Psoas muscle (tissue), 8 donors: ENCODE measurements around the gene PGC. TPM values are rescaled to one million over a fixed set of nuclear protein-coding genes. Genes with fewer than 3 reads are reported as not detected.
A peak's percentile ranks its signal among the peaks of the same experiment; 100 is the strongest.

Source experiments
- ATAC-seq, 4 donors: fragments of 200-7000 bp; cut with Tn5 transposase; one replicate each; pipeline ENCODE4 v1.9.1; 2020; ENCODE audit warnings: moderate library complexity in 3 of 4, mild to moderate bottlenecking in 2 of 4
- DNase-seq, 2 donors: peaks; one replicate each; pipeline ENCODE4 v3.0.0-alpha.2; 2020
- H3K27ac ChIP-seq: fragments of 200-600 bp; one replicate; pipeline ENCODE4 v1.8.0; 2022
- H3K27me3 ChIP-seq, 3 donors: fragments of 200-600 bp in 1 of 3; one replicate each; pipeline versions ENCODE4 v1.6.1 to v1.8.0; 2013 to 2022; ENCODE audit warnings: low read length in 2 of 3, mild to moderate bottlenecking in 2 of 3, moderate library complexity in 1 of 3; ENCODE audit not compliant: insufficient read depth in 3 of 3
- H3K36me3 ChIP-seq, 2 donors: fragments of 200-600 bp in 1 of 2; one replicate each; pipeline versions ENCODE4 v1.6.1 to v1.8.0; 2013 to 2022; ENCODE audit warnings: low read depth in 1 of 2, mild to moderate bottlenecking in 1 of 2, moderate library complexity in 1 of 2; ENCODE audit not compliant: insufficient read depth in 1 of 2
- H3K4me1 ChIP-seq: fragments of 200-600 bp; one replicate; pipeline ENCODE4 v1.8.0; 2022
- H3K4me3 ChIP-seq: fragments of 200-600 bp; one replicate; pipeline ENCODE4 v1.8.0; 2022; ENCODE audit warnings: mild to moderate bottlenecking
- H3K9me3 ChIP-seq: fragments of 200-600 bp; one replicate; pipeline ENCODE4 v1.8.0; 2022
- CTCF ChIP-seq: fragments of 200-600 bp; IDR thresholded peaks from one replicate; pipeline ENCODE4 v1.8.0; 2022; ENCODE audit warnings: antibody characterized with exemption
- WGBS, 3 donors: extraction: QIAGEN DNeasy Blood & Tissue Kit; methylation state at CpG; one replicate each; pipeline versions ENCODE4 v1.1.6 to v1.1.7; 2013; 5-methylcytosine and 5-hydroxymethylcytosine counted together
- intact Hi-C, 2 donors: fragments of 100-400 bp; cut with DNase I; formaldehyde crosslinking; loops; one replicate each; pipeline versions ENCODE4 v1.11.0 to v1.14.2; 2022
- polyA plus RNA-seq, 3 donors: library from polyadenylated mRNA; stranded (reverse); fragments of 200-250 nt; gene quantifications; one replicate each; pipeline ENCODE4 v1.2.3, GENCODE V29; 2013
- total RNA-seq, 4 donors: library from RNA; stranded (reverse); fragmentation: NEBNext Ultra II Directional in 2 of 4; extraction: Animal tissue kit (Norgen Biotek cat#: 25700) in 2 of 4; gene quantifications; one replicate each; pipeline versions ENCODE4 v1.2.1 to v1.2.4, GENCODE V29; 2021 to 2023
- donor health status: healthy with polysubstance abuse.
- donor health status: DM: no; HTN: no; CAD: no; lungs with moderate emphysema.
- donor health status: Bipolar disorder and iron deficiency.
- donor health status: healthy.
- donor health status: DM: yes; HTN: yes; CAD: no.
- donor health status: DM: no; HTN: no; CAD: no.
- donor health status: DM: no; HTN: no; CAD: no.
- donor health status: DM: yes; HTN: yes; CAD: no.

Gene PGC
- total and polyA plus RNA-seq, 7 donors: 0.48 to 1.0 TPM; not detected in 5

GRCh38 chr6:41702771-41703494 lies 44.3 kb downstream of the PGC start:
- DNase-seq: peak in 1 of 2 donors; percentile 30
- intact Hi-C loops: loop anchor here in 1 of 2 donors (10.0 kb wide), 1 partner anchor 72 kb away; the partner anchor contains the start of gene FRS3
- Histone ChIP-seq H3K4me3 (no peak overlapping the region), H3K27me3 (no peaks in the 10 kb centered on the region), H3K4me1 (peaks cover 69% of the 10 kb centered on the region), H3K9me3 (no peaks in the 10 kb centered on the region), H3K36me3 (peaks cover 0 to 6% of the 10 kb centered on the region in 2 donors), H3K27ac (no peak overlapping the region)
- 79 to 82% (median 81%) methylated on average over 13 to 14 of the region's 14 CpGs for WGBS, 3 donors
- TF ChIP-seq CTCF: no peak
- no peak for ATAC-seq

GRCh38 chr6:41702089-41702745 lies 45.0 kb downstream of the PGC start:
- TF ChIP-seq CTCF: no peak
- intact Hi-C loops: loop anchor here in 1 of 2 donors (10.0 kb wide), 1 partner anchor 73 kb away; the partner anchor contains the start of gene FRS3
- peaks cover 68% of the 10 kb centered on the region for H3K4me1 ChIP-seq

DNA sequence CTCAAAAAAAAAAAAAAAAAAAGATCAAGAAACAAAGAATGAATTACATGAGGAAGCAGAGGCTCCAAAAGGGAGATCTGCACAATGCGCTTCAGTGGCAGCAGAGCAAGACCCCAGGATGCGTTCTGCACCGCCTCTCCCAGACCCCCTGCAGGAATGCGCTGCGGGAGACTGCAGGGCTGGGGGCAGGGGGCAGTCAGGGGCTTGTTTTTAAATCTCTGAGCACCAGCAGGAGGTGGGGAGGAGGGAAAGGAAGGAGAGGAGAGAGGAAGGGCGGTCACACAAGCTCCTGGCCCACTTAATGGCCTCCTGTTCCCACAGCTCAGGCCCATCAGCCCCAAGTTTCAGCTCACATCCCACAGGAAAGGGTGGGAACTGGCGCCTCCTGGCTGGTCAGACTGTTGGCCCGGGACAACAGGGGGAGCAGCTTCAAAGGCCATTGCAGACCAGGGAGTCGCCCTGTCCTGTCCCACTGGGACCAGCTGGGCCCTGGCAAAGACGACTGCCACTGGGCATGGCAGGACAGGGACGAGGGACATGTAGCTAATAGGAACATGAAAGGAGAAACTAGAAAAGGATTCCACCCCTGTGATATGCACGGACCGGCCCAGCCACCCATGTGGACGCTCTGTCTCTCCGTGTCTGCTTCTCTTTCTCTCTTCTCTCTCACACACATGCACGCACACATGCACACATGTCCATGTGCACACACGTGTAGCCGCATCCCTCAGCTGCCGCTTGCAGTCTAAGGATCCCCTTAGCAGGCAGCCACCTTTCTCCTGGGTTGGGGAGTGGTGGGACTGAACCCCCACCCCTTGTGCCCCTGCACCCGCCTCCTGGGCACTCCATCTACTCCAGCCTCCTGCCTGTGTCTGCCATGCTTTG lies 46.5 kb downstream of the PGC start:
- intact Hi-C loops: loop anchor here in 1 of 2 donors (10.0 kb wide), 1 partner anchor 74 kb away; the partner anchor contains the start of gene FRS3
- 64 to 74% (median 70%) methylated on average over 16 to 20 of the region's 20 CpGs for WGBS, 3 donors
- Histone ChIP-seq H3K36me3 (peaks cover 0 to 6% of the 10 kb centered on the region in 2 donors), H3K4me3 (no peak overlapping the region), H3K4me1 (peaks cover 70% of the 10 kb centered on the region), H3K27ac (peak overlapping the region; percentile 36), H3K27me3 (no peaks in the 10 kb centered on the region), H3K9me3 (no peaks in the 10 kb centered on the region)
- TF ChIP-seq CTCF: no peak
- DNase-seq (no peak), ATAC-seq (no peak)

More at GRCh38 chr6:41702089-41702745, 45.0 kb downstream of the PGC start:
- ATAC-seq: no peak
- Histone ChIP-seq H3K36me3 (peaks cover 0 to 6% of the 10 kb centered on the region in 2 donors), H3K27me3 (no peaks in the 10 kb centered on the region), H3K4me3 (no peak overlapping the region), H3K27ac (no peak overlapping the region), H3K9me3 (no peaks in the 10 kb centered on the region)
- peak in 1 of 2 donors; percentile 26 for DNase-seq
- WGBS, 3 donors: 80 to 93% (median 81%) methylated on average over 10 of the region's 10 CpGs

DNA sequence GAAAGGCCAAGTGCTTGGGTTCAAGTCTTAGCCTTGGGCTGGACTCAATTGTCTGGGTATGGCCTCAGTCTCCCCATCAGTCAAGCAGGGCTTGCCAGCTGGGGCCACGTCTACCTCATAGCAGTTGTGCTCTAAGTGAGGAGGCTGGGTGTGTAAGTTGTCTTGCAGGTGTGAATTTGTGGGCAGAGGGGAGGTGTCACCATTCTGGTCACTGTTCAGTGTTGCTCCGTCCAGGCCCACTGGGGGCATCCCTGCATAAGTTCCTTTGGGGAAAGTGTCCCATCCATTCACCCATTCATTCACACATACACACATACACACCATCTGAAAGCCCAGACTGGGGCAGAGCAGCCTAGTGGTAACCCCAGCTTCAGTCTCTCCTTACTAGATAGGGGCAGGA lies 48.1 kb downstream of the PGC start:
- DNase-seq (no peak), ATAC-seq (no peak)
- no peak overlapping the region for H3K4me3 ChIP-seq
- peaks cover 69% of the 10 kb centered on the region for H3K4me1 ChIP-seq
- H3K27ac ChIP-seq: peak overlapping the region; percentile 48
- no peaks in the 10 kb centered on the region for H3K9me3 ChIP-seq
- intact Hi-C loops: no loop called here
- WGBS, 3 donors: 71 to 94% (median 76%) methylated on average over 2 of the region's 2 CpGs
- no peak for TF ChIP-seq CTCF
- no peaks in the 10 kb centered on the region for H3K27me3 ChIP-seq
- peaks cover 0 to 6% of the 10 kb centered on the region in 2 donors for H3K36me3 ChIP-seq
